Endothelial cell of umbilical vein (primary cell): ENCODE data around the gene DCAF5.

Experiments used
- EZH2 ChIP-seq: IDR thresholded peaks from 2 replicates; pipeline ENCODE4 v1.6.1; 2012; ENCODE audit warnings: borderline replicate concordance, low read depth, mild to moderate bottlenecking, moderate library complexity, low read length, inconsistent platforms; ENCODE audit not compliant: severe bottlenecking
- FOS ChIP-seq: IDR thresholded peaks from 2 replicates; pipeline ENCODE4 v1.6.1; 2011; ENCODE audit warnings: mild to moderate bottlenecking, low read length, moderate library complexity, borderline replicate concordance; ENCODE audit not compliant: insufficient read depth
- MAX ChIP-seq: IDR thresholded peaks from 2 replicates; pipeline ENCODE4 v1.6.1; 2011; ENCODE audit not compliant: insufficient read depth, insufficient read length
- MYC ChIP-seq: IDR thresholded peaks from one replicate; pipeline ENCODE4 v1.6.1; 2011; ENCODE audit warnings: mild to moderate bottlenecking, low read depth, low read length
- POLR2A ChIP-seq: IDR thresholded peaks from 2 replicates; pipeline ENCODE4 v1.6.1; 2012; ENCODE audit warnings: low read depth, mild to moderate bottlenecking, control low read depth, low read length
- POLR2AphosphoS5 ChIP-seq: IDR thresholded peaks from 2 replicates; pipeline ENCODE4 v1.6.1; 2012; ENCODE audit warnings: low read depth, mild to moderate bottlenecking, control low read depth, low read length, moderate library complexity; ENCODE audit not compliant: insufficient read depth
- TF ChIP-seq, protein P1 (sequence below), 2 donors: IDR thresholded peaks; 1 replicate in 1 of 2; 2 replicates in 1 of 2; pipeline ENCODE4 v1.5.1; 2011; ENCODE audit warnings: low read length in 2 of 2, mild to moderate bottlenecking in 2 of 2, moderate library complexity in 2 of 2, control low read depth in 1 of 2, inconsistent platforms in 1 of 2, low read depth in 1 of 2; ENCODE audit not compliant: insufficient read depth in 1 of 2; ENCODE audit errors: extremely low read depth in 1 of 2

- TF ChIP-seq, protein P1, sequence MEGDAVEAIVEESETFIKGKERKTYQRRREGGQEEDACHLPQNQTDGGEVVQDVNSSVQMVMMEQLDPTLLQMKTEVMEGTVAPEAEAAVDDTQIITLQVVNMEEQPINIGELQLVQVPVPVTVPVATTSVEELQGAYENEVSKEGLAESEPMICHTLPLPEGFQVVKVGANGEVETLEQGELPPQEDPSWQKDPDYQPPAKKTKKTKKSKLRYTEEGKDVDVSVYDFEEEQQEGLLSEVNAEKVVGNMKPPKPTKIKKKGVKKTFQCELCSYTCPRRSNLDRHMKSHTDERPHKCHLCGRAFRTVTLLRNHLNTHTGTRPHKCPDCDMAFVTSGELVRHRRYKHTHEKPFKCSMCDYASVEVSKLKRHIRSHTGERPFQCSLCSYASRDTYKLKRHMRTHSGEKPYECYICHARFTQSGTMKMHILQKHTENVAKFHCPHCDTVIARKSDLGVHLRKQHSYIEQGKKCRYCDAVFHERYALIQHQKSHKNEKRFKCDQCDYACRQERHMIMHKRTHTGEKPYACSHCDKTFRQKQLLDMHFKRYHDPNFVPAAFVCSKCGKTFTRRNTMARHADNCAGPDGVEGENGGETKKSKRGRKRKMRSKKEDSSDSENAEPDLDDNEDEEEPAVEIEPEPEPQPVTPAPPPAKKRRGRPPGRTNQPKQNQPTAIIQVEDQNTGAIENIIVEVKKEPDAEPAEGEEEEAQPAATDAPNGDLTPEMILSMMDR (IDR thresholded peaks at IDR 0.05; ENCODE audit: extremely low read depth in 1 of 2, insufficient read depth in 1 of 2, low read depth in 1 of 2, low read length in 2 of 2), result no peak
- TF ChIP-seq POLR2AphosphoS5, result no peak
- TF ChIP-seq POLR2A, result no peak
- no peak for TF ChIP-seq MYC
- no peak for TF ChIP-seq MAX
- no peak for TF ChIP-seq EZH2
- TF ChIP-seq FOS, result no peak
Observed at GRCh38 chr14:69097974-69098373, 54.9 kb downstream of the DCAF5 start.
